Occipital lobe (tissue), 2 donors: ENCODE data around the gene RAB11A. TPM values are rescaled to one million over a fixed set of nuclear protein-coding genes. Genes with fewer than 3 reads are reported as not detected.

Experiments used
- DNase-seq: peaks from one replicate; lab custom pipeline; 2025; lab: John Stamatoyannopoulos, UW
- total RNA-seq: library from RNA; depleted of rRNA; stranded (reverse); fragments of >200 nt; gene quantifications from one replicate; pipeline ENCODE4 v1.2.3, GENCODE V29; 2014

The RAB11A gene
- total RNA-seq, 1 donor from 2014 or later, result 169 TPM

DNA sequence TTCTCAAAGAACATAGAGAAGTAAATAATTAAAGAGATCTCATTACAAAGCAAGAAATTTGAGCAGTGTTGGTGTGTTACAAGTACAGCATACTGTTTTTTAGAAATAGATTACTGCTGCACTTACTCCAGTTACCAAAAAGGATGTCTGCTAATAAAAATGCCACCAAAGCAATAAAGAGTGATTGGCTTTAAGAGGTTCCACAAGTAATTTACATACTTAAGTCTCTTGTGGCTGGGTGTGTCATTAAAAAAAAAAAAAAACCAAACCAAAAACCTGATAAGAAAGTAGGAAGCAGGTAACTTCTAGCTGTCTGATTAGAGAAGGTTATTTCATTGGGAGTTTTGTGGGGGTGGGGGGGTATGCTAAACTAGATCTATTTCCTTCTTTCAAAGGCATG is 15.2 kb downstream of the RAB11A start:
- no peak for DNase-seq

GRCh38 chr15:65885668-65886218 is 16.5 kb downstream of the RAB11A start:
- DNase-seq, result no peak

- DNase-seq, result no peak
These were observed 18.3 kb downstream of the RAB11A start for GRCh38 chr15:65887565-65887964.

DNA sequence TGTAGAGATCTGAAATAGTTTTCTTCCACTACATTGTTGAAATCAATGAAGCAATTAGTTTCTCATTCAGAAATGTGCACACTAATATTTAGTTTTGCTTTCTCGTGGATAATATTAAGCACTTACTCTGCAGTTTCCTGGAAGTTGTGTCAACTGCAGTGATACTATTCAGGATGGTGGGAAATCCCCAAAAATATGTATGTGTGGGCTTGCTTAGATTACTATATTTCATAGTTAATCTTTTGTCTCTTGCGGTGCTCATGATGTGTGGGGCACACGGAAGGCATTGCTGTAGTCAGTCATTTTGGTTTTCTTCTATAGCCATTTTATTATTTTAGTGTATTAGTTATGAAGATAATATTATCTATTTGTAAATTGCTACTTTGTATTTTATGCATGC is 19.7 kb downstream of the RAB11A start:
- DNase-seq, result no peak

DNA sequence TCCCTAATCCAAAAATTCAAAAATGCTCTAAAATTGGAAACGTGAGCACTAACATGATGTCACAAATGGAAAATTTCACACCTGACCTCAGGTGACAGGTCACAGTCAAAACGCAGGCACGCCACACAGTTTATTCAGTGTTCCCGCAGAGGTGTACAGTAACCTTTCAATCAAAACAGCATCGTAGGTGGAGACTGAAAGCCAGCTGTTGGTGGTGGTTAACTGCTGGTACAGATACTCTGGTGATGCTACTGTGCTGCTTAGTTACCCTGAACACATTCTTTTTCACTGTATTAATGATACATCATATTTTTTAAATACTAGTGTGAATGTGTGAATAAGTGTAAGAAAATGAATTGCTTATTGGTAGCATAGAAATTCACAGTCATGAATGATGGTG is 23.8 kb downstream of the RAB11A start:
- no peak for DNase-seq

DNA sequence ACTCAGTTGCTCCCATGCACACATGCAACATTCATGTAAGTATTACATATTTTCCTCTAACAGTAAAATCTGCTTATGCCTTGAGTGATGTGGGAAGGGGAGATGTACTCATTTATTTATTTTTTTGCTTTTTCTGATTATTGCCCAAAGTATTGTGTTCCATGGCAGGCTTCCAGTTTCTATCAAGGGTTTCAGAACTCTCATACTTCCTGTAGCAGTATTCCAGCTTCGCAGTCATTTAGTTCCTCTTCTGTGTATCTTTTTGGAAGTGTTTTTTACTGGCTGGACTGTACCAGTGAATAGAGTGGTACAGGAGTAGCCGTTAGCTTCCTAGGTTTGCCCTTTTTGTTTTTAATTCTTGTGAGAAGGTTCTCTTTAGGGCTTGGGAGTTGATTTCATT is 26.9 kb downstream of the RAB11A start:
- DNase-seq, result no peak

GRCh38 chr15:65900488-65900887 is 31.2 kb downstream of the RAB11A start:
- DNase-seq, result no peak

- no peak for DNase-seq
These were observed 32.0 kb downstream of the RAB11A start for GRCh38 chr15:65901336-65901735.

DNA sequence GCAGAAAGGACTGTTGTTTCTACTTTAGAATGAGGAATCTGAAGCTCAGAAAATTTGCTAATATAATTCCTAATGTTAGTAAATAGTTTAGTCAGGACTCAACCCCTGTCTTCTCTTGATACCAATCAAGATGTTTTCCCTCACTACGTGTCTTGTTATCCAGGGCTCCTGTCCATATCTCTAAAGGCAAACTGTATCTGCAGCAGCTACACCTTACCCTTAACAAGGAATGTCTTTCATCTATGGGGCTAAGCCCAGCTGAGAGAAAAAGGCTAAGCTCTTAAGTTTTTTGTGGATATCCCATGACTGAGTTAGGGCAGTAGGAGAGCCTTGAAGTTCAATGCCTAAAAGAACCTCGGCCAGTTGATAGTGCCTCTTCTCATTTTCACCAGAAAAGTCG is 32.5 kb downstream of the RAB11A start:
- no peak for DNase-seq

DNA sequence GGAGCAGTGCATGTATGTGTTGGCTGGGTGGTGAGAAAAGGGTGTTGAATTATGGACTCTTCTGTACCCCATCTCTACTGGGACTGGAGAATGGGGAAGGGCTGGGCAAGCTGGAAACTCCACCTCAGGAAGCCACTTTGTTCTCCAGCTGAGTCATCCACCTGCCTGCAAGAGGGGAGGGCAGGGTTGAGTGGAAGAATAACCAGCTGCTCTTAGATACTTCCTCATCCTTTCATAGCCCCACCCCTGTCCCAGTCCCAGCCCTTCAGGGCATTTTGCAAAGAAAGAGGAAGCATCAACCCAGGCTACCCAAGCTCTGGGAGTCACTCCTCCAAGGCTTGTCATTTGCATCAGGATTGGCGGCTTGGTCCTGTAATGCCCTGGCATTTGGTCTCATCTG is 33.1 kb downstream of the RAB11A start:
- DNase-seq, result no peak

- no peak for DNase-seq
These were observed 34.2 kb downstream of the RAB11A start for GRCh38 chr15:65903296-65904073.

GRCh38 chr15:65904301-65904700 is 35.0 kb downstream of the RAB11A start:
- DNase-seq, result no peak

- DNase-seq, result no peak
These were observed 37.1 kb downstream of the RAB11A start for GRCh38 chr15:65906396-65906795.

DNA sequence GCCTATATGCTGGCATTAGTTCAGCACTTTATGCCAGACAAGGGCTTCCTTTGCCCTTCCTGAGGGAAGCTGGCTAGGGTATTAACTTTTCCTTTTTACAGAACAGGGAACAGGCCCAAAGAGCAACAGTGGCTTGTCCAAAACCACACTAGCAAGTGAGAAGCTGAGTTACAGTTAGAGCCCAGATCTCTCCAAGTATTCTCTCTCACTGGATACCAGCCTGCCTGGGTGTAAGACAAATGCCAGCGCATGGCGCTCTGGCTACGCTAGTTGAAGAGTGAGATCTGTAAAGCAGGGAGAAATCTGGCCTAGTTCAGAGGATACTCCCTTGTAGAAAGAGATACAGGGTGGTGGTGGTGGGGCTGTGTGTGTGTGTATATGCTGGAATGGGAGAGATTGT is 38.4 kb downstream of the RAB11A start:
- DNase-seq, result no peak

GRCh38 chr15:65908876-65909275 is 39.6 kb downstream of the RAB11A start:
- DNase-seq, result no peak

- DNase-seq, result no peak
These were observed 40.5 kb downstream of the RAB11A start for GRCh38 chr15:65909831-65910230.

DNA sequence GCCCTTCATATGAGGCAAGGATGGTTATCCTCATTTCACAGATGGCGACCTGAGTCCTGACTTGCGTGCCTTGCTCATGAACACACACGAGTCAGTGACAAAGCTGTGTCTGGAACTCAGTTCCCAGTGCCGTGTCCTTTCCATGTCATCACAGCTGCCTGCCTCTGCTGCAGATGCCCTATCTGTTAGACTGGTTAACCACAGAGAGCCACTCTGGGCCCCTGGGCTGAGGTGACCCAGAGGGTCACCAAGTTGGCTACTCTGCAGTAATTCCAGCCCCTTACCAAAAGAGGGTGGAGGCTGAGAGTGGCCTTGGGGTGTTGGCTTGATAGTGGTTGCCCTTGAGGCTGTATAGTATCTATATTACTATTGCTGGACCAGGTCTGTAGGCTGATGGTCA is 41.0 kb downstream of the RAB11A start:
- no peak for DNase-seq

DNA sequence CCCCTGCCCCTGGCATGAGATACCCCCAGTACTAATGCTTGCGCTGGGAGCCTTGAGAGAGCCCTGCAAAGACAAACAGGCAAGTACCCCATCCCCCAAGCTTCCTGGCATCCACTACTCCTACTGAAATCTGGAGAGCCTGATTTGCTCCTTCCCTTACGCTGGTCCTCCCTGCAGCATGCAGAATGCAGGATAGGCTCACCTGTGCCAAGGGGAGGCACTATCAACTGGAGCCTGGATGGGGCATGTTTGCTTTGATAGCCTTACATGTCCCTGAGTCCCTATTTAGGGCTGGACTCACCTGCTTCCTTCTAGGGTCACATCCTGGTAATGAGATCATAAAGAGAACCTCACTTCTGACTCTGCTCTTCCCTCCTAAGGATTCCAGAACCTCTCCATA is 42.9 kb downstream of the RAB11A start:
- no peak for DNase-seq

DNA sequence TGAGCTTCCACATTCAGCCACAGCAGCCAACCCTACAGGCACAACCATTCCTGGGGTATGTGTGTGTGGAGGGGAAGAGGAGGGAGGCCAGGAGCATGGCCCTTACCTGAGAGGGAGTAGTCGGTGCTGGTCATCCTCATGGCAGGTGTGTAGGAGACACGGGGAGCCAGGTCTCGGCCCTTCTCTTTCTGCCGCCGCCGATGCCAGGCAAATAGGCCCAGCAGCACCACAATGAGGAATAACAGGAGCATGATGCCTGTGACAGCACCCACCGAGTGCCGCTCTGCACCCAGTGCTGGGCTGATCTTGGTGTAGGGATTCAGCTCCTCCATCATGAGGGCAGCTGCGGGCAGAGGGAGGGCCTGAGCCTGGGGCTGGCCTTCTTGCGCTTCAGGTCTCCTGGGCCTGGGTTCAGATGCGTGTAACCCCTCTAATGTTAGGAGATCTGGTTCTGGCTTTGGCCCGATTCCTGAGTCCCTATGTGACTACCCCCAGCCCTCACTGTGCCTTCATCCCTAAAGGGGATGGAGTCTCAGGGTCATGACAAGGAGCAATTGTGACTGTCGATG is 44.4 kb downstream of the RAB11A start:
- DNase-seq, result no peak

DNA sequence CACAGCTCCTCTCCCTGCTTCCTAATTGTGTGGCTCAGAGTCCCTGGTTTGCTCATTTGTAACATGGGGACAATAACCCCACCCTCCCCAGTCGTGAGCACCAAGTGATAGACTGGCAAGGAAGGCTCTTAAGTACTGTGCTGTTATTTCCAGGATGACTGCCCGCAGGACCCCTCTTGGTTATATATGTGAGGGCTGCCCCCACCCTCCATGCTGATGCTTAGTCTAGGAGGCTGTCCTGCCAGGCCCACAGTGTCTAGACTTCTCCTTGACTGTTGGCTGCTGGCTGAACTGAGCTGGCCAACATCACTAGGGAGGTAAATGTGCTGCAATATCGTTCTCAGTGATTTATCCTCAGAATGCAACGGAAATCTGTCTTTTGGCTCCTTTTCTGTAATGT is 45.1 kb downstream of the RAB11A start:
- DNase-seq, result no peak

DNA sequence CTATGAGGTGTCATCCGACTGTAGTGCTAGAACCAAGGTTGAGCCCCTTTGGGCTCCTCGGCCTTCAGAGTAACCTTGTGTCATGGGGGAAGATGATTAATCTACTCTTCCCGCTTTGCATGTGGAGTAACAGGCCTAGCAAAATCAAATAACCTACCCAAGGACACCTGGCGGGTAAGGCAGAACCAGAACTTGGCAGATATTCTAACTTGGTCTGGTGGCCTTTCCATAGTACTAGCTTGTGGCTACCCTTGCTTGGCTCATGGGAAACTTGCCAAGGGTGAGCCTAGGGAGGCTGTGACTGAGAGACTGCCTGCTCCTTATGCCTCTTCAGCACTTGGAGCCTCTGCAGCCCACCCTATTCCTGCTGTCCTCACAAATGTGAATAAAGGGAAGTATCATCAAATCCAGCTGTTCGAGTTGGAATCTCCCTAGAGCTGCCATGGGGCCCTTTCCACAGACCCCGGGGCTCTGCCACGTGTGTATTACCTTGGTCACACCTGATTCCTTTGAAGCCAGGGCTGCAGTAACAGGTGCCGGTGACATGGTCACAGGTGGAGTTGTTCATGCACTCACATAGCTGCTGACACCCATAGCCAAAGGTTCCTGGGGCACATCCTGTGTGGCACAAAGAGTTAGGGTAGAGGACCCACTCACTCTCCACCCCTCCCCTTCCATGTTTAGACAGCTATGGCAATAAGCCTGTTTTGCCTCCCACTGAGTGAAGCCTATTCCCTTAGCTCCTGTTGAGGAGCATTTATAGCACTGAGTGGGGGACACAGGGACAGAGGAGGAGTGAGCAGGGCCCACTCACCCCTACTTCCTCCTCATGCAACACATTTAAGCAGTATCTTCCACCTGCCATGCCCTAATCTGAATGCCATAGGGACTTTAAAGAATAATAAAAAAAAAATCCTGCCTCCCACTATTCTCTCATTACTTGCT is 46.0 kb downstream of the RAB11A start:
- no peak for DNase-seq

DNA sequence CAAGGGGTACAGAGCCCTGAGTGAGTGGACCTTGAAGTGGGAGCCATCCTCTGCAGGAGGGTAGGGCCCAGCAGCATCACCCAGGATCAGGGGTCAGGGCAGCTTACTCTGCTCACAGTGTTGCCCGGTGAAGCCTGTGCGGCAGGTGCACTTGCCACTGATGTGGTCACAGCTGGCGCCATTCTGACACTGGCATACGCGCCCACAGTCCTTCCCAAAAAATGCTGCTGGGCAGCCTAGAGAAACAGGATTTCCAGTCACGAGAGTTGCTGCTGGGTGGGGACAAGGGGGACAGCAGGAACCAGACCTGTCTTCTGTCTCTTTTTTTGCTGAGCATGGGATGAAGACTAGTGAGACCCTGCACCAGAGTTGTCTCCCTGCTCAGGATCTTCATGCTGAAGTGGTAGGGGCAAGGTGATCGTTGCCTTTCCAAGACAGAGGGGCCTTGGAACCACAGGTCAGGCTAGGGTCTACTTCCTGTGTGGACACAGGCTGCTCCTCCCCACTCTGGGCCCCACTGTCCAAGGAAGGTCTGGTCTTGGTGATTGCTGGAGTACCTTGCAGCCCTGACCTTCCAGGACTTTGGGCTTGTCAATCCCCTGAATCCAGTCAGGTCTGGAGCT is 46.9 kb downstream of the RAB11A start:
- DNase-seq, result no peak
